Jurkat, Clone E6-1 (cell line): ENCODE data around the gene RASGEF1C.

ENCODE experiments used
- DNase-seq: peaks from one replicate; pipeline ENCODE4 v3.0.0-alpha.2; 2011; ENCODE audit warnings: low read depth, low spot score
- H3K4me3 ChIP-seq: 2 replicates; pipeline ENCODE4 v1.5.1; 2011; ENCODE audit warnings: mild to moderate bottlenecking, low read length, control low read depth, moderate library complexity

The RASGEF1C gene

GRCh38 chr5:180193749-180194375 is 15.1 kb downstream of the RASGEF1C start:
- no peak for DNase-seq
- H3K4me3 ChIP-seq = no peak overlapping the region

DNA sequence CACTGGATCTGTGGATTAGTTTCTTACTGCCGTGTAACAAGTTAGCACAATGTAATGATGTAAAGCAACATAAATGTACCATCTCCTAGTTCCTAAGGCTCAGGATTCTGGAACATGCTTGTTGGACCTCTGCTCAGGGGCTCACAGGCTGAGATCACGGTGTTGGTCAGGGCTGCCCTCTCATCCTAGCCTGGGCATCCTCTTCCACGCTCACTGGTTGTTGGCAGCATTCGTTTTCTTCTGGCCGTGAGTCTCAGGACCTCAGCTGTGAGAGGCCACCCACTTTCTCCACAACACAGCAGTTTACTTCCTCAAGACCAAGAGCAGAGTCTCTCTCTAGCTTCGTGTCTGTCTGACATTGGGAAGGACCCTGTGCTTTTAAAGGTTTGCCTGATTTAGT is 17.3 kb downstream of the RASGEF1C start:
- no peak for DNase-seq
- no peak overlapping the region for H3K4me3 ChIP-seq

DNA sequence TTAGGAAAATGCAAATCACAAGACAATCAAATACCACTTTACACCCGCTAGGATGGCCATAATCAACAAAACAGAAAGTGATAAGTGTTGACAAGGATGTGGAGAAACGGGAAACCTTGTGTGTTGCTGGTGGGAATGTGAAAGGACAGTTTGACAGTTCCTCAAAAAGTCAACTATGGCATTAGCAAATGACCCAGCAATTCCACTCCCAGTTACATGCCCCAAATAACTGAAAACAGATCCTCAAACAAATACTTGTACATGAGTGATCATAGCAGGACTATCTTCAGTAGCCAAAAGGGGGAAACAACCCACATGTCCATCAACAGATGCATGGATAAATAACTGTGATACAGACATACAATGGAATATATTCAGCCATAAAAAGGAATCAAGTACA is 21.2 kb downstream of the RASGEF1C start:
- no peak for DNase-seq

DNA sequence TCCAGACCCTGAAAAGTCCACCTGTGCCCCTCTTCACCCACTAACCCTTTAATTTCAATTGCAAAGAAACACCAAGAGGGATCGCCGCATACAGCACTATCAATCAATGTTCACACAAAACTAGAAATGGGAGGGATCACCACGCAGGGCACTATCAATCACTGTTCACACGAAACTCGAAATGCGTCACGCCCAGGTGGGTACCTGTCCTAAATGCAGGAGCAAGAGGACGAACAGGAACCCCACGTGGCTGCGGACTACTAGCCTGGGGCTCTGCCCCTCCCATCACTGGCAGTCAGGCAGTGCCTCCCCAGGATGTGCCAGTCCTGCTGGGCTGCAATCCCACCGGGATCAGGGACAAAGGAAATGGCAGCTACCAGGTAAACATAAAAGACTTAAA is 28.2 kb downstream of the RASGEF1C start:
- H3K4me3 ChIP-seq = no peak overlapping the region
- no peak for DNase-seq

More for the DNA sequence above, 21.2 kb downstream of the RASGEF1C start:
- H3K4me3 ChIP-seq = no peak overlapping the region

DNA sequence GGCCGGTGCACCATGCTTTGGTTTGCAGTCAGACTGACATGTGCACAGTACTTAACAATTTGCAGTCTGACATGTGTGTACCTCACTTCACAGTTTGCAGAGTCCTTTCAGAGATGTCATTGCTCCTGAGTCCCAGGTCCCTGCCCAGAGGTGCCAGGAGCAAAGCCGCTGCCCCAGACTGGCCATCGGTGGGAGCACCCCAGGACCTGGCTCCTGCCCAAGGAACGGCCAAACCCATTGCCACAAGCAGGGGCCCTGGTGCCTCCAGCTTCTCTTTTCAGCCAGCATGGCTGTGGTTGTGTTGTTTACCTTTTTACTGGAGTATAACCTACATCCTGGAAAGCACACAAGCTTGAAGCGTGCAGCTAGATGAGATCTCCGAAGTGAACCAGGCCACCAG is 28.6 kb downstream of the RASGEF1C start:
- DNase-seq = no peak
- H3K4me3 ChIP-seq = no peak overlapping the region

- no peak overlapping the region for H3K4me3 ChIP-seq
Measured at GRCh38 chr5:180179442-180180420, 29.3 kb downstream of the RASGEF1C start.

GRCh38 chr5:180178531-180179441 is 30.2 kb downstream of the RASGEF1C start:
- H3K4me3 ChIP-seq = no peak overlapping the region
- no peak for DNase-seq

More at GRCh38 chr5:180179442-180180420, 29.3 kb downstream of the RASGEF1C start:
- DNase-seq = no peak

DNA sequence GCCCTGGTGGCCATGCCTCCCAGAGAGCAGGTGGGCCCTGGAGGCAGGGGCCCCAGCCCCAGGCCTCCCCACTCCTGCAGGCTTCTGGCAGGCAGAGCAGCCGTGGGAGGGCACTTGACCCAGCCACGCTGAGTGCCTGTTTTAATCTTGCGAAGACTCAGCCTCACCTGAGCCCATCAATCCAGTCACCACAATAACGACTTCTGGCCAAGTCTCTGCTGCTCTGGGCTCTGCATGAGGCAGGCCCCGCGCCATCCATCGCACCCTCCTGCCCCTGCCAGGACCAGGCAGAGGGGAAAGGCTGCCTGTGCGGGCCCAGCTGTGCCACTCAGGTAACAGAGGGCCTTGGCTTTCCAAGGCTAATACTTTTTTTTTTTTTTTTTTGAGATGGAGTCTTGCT is 32.8 kb downstream of the RASGEF1C start:
- no peak for DNase-seq
- no peak overlapping the region for H3K4me3 ChIP-seq

GRCh38 chr5:180175015-180175431 is 34.0 kb downstream of the RASGEF1C start:
- DNase-seq = no peak

GRCh38 chr5:180174587-180174972 is 34.4 kb downstream of the RASGEF1C start:
- DNase-seq = no peak
- H3K4me3 ChIP-seq = no peak overlapping the region

More at GRCh38 chr5:180175015-180175431, 34.0 kb downstream of the RASGEF1C start:
- H3K4me3 ChIP-seq = no peak overlapping the region

GRCh38 chr5:180173875-180174586 is 35.0 kb downstream of the RASGEF1C start:
- DNase-seq = no peak
- H3K4me3 ChIP-seq = no peak overlapping the region

DNA sequence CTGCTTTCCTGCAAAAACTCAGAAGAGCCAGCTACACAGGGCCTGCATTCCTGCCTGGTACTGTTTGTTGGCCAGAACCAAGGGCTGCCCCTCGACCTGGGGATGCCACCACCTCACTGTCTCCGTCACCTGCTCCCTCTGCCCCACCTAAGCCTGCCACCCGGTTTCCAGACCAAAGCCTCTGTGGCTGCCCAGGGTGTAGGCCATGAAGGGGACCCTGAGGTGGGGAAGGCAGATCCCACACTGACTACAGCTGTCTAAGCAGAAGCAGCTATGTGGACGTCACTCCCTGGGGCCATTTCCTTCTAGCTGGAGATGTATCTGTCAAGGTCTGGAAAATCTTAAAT is 35.8 kb downstream of the RASGEF1C start:
- H3K4me3 ChIP-seq = no peak overlapping the region
- DNase-seq = no peak

- DNase-seq = no peak
- H3K4me3 ChIP-seq = no peak overlapping the region
Measured at GRCh38 chr5:180172447-180173197, 36.4 kb downstream of the RASGEF1C start.

DNA sequence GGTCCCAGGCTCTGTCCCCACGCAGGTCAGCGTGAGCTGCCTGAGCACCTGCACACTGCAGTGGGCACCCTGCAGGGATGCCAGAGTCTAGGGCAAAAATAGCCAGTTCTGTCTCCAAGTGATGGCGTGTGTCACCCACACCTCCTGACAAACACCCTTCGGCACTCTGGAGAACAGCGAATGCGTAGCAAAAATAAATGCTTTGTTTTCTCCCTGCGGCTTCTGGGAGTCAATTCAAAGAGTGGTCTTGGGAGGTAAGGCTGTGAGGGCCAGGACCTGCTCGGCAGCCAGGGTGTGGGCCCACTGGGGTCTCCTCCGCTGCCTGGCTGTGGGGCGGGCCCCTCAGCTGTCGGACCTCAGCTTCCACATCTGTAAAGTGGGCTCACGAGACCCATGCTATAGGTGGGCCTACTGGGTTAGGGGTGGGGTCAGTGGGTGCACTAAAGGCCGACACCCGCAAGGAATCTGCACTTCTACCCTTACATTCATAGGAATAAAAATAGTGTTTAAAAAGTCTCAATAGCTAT is 37.4 kb downstream of the RASGEF1C start:
- DNase-seq = no peak
- H3K4me3 ChIP-seq = no peak overlapping the region

GRCh38 chr5:180170810-180171567 is 38.0 kb downstream of the RASGEF1C start:
- no peak overlapping the region for H3K4me3 ChIP-seq
- no peak for DNase-seq

- no peak overlapping the region for H3K4me3 ChIP-seq
- DNase-seq = no peak
Measured at GRCh38 chr5:180170106-180170809, 38.8 kb downstream of the RASGEF1C start.
